GM21526 (cell line): ENCODE results near the gene ALOX12B.
"Not testable (repeated sequence)": the region's sequence is repeated elsewhere in the genome, so short reads cannot be mapped to it uniquely, and the experiment has no call there.

Experiments used
- ATAC-seq: cut with Tn5 transposase; IDR thresholded peaks from one replicate; pipeline ENCODE4 v1.9.1; 2021; ENCODE audit warnings: moderate library complexity; ENCODE audit not compliant: unreplicated experiment, low FRiP score

Gene ALOX12B

DNA sequence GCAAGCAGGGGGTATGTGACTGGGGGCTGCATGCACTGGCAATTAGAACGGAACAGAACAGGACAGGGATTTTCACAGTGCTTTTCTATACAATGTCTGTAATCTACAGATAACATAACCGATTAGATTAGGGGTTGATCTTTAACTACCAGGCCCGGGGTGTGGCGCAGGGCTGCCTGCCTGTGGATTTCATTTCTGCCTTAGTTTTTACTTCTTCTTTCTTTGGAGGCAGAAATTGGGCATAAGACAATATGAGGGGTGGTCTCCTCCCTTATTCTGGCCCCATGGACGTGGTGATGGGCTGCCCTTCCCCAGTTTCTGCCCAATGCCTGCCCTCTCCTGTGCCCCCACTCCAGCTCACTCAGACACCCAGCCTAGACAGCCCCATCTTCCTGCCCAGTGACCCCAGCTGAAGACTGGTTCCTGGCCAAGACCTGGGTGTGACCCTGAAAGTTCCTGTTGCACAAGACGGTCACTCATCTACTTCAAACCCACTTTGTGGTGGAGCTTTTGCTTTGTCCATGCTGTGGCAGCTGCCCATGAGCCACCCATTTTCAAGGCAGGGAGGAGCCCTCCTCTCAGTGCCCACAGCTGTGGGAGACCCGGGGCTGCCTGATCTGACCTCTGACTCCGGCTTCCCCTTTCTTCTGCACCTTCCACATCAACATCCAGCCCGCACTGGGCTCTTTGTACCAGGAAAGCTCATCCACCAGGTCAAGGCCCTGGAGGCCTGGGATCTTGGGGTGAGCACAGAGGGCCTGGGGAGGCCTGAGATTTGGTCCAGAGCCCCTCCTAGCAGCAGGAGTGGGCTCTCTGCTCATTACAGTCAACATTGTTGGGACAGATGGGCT, 18.6 kb downstream of the ALOX12B start:
- no peak for ATAC-seq

DNA sequence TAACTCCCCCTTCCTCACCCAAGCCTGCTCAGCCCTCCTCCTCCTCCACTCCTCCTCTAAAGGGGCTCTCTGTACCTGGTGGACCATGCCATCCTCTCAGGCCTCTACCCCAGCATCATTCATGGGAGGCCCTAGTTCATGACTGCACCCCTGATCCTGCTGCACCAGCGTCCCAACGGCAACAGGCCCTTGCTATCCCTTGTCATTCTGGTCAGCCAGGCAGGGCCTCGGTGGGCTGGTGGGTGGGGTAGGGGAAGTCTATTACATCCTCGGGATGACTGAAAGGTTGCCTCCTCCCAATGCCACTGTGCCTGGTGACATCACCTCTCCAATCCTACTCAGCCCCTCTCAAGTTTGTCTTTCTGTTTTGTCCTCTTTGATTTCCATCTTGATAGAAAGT, 19.7 kb downstream of the ALOX12B start:
- no peak for ATAC-seq

GRCh38 chr17:8066841-8067775, 20.4 kb downstream of the ALOX12B start:
- no peak for ATAC-seq

DNA sequence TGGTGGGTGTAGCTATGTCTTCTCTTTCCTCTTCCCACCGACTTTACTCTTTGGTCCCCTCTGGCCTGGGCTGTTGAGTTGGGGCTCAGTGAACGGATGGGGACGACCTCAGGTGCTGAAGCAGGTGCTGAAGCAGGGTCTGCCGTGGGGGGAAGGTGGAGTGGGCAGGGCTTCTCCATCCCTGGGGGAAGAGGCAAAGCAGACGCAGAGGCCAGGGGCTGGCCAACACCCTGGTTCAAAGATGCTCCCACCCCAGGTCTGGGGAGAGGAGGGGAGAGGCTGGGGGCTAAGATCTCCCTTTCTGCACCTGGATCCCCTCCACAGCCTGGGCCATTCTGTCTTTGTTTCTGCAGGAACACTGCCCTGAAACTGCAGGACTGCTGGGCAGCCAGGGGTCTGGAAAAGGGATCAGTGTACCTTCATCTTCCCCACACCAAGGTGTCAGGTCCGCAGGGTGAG, 22.9 kb downstream of the ALOX12B start:
- no peak for ATAC-seq

GRCh38 chr17:8063761-8064534, 23.6 kb downstream of the ALOX12B start:
- no peak for ATAC-seq

- no peak for ATAC-seq
Measured at GRCh38 chr17:8062807-8063483, 24.6 kb downstream of the ALOX12B start.

DNA sequence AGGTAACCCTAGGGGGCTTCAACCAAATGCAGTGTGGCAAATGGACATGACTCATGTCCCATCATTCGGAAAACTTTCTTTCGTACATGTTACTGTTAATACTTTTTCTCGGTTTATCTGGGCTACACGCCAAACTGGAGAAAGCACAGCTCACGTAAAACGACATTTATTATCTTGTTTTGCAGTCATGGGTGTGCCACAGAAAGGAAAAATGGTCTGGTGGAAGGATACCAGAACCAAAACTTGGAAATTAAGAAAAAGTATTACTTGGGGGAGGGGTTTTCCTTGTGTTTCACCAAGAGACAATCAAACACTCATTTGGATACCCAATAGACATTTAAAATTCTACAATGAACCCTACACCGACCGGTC, 25.1 kb downstream of the ALOX12B start:
- no peak for ATAC-seq

DNA sequence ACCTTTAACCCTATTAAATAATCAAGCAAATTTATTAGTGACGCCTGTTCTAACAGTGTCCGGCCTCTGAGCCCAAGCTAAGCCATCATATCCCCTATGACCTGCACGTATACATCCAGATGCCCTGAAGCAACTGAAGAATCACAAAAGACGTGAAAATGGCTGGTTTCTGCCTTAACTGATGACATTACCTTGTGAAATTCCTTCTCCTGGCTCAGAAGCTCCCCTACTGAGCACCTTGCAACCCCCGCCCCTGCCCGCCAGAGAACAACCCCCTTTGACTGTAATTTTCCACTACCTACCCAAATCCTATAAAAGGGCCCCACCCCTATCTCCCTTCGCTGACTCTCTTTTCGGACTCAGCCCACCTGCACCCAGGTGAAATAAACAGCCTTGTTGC, 25.7 kb downstream of the ALOX12B start:
- not testable (repeated sequence) for ATAC-seq

GRCh38 chr17:8060274-8060673, 27.2 kb downstream of the ALOX12B start:
- ATAC-seq = no peak

DNA sequence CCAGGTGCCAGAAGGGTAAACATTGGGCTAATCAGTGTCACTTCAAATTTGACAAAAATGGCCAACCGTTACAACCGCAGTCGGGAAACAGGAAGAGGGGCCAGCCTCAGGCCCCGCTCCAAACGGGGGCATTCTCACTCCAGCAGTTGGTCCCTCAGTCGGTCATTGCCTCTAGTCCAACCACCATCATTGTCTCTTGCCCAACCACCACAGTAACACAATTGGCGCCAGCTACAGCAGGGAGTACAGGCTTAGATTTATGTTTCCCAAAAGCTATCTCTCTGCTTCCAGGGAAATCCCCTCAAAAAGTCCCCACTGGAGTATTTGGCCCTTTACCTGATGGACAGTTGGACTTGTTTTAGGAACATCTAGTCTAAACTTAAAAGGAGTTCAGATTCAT, 28.4 kb downstream of the ALOX12B start:
- no peak for ATAC-seq

- ATAC-seq = no peak
Measured at GRCh38 chr17:8057691-8058114, 29.8 kb downstream of the ALOX12B start.

GRCh38 chr17:8056976-8057625, 30.4 kb downstream of the ALOX12B start:
- no peak for ATAC-seq

DNA sequence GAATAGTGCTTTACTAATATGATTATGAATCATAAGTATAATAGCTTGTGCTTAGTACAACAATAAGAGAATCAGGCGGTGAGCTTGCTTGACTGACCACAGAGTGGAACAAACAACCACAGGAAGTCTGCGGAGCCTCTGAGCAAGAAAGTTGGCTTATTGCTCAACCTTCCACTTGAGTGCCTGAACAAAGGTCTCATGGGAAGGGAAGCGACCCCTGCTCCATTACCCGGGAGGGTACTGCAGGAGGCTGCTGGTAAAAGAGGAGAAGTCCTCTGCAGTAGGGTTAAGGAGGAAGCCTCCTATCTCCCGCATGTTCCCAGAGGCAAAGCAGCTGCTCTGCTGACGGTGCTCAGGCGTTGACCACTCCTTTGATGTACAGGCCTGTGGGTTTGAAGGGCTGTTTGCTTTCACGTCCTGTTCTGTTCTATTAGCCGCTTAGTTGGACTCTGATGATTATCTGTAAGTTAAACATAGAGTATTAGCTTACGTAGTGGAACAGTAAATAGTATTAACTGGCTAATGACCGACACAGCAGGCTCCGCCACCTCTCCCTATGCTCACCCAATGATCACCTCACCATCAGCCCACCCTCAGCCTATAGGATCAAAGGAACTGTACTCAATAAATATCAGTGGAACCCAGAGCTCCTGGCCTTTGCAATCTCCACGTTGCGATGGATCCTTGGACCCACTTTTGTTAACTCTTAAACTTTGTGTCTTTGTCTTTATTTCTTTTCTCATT, 31.1 kb downstream of the ALOX12B start:
- no peak for ATAC-seq

DNA sequence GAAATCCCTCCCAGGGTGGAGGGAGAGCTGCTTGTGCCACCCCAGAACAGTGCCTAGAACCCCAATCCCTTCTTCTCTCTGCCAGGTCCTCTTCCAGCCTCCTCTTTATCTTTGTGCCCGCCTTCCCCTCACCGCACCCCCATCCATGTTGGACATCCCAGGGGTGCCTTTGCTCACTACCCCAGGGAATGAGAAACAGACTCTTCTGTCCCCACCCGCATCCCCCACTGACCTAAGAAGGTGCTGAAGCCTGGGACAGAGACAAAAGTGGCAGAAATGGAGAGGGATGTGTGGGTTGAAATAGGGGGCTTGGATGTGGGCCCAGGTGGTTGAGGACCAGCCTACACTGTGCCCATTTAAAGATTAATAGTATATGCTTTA, 31.7 kb downstream of the ALOX12B start:
- no peak for ATAC-seq

DNA sequence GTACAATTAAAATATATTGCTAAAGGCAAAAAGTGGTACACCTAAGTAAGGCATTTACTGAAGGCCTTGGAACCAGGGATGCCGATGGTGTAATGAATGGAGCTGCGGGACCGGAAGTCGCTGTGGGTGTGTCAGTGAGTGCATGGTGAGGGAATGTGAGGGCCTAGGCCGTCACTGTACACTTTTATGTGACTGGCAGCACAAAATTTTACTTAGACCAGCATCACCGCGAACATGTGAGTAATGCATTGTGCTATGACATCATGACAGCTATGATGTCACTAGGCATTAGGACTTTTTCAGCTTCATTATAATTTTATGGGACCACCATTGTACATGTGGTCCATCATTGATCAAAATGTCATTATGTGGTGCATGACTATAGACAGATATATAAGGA, 33.9 kb downstream of the ALOX12B start:
- no peak for ATAC-seq

DNA sequence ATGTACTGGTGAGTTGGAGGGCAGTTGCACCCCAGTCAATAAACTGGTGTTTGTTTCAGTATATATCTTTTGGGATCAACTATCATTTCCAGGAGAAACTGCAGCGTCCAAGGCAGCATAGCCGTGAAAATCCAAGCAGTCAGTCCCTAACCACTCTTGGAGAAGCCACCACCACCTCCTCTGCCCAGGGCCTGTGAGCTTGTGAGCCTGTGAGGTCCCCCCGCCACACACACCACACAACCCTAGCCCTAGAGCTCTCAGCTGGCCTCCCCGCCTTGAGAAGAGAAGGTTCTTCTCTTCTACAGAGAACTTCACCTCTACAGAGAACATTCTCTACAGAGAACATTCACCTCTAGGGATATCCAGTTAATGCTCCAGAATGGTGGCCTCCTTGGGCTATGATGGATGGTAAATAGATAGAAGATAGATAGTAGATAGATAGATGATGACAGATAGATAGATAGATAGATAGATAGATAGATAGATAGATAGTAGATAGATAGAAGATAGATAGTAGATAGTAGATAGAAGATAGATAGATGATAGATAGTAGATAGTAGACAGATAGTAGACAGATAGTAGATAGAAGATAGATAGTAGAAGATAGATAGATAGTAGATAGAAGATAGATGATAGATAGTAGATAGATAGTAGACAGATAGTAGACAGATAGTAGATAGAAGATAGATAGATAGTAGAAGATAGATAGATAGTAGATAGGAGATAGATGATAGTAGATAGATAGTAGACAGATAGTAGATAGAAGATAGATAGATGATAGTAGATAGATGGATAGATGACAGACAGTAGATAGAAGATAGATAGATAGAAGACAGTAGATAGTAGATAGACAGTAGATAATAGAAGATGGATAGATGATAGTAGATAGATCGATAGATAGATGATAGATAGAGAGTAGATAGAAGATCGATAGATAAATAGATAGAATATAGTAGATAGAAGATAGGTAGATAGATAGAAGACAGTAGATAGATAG, 35.0 kb downstream of the ALOX12B start:
- ATAC-seq = no peak

DNA sequence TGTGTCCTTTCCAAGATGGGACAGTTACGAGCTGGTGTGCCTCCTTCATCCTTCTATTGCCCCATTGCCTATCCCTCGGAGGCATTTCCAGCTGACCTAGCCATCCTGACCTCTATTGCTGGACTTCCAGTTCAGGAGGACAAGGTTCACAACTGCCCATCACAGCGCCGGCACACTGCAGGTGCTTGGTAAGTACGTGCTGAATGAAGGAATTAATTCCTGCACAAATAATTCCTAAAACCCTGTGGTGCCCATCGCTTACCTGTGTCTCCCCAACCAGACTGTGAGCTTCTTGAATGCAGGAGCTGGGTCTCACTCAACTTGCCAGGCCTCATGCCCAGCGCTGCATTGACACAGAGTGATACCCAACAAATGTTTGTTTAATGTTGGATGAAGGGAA, 35.7 kb downstream of the ALOX12B start:
- no peak for ATAC-seq

GRCh38 chr17:8048736-8049135, 38.8 kb downstream of the ALOX12B start:
- no peak for ATAC-seq
